T-cell (primary cell): Measurements from ENCODE around the gene TULP4. TPM values are rescaled to one million over a fixed set of nuclear protein-coding genes. Genes with fewer than 3 reads are reported as not detected.

Experiments
- ATAC-seq, 4 experiments: fragments of 200-7000 bp in 3 of 4; fragments of 150-1000 bp in 1 of 4; cut with Tn5 transposase; replicated peaks in 1 of 4; 1 replicate in 3 of 4; 2 replicates in 1 of 4; pipeline ENCODE4 v1.10.0; 2021; ENCODE audit warnings: moderate library complexity in 3 of 4, mild to moderate bottlenecking in 2 of 4, moderate number of reproducible peaks in 1 of 4
- CTCF ChIA-PET, 2 donors: fragments of 300-600 bp; sonication (Branson Sonifier 250); formaldehyde crosslinking; loops; one replicate each; lab custom pipeline; 2022; ENCODE audit warnings: antibody characterized with exemption in 2 of 2; lab: Charles Lee
- POLR2A ChIA-PET, 2 donors: fragments of 300-600 bp; sonication (Branson Sonifier 250); formaldehyde crosslinking; loops; one replicate each; lab custom pipeline; 2022; ENCODE audit warnings: antibody characterized with exemption in 2 of 2; lab: Charles Lee
- DNase-seq, 35 experiments: peaks; one replicate each; pipeline versions ENCODE4 v3.0.0 to v3.0.0-alpha.2; 2013 to 2023
- H3K27ac ChIP-seq: one replicate; pipeline ENCODE4 v1.5.1; 2013; ENCODE audit warnings: low read length
- H3K27me3 ChIP-seq, 2 experiments: replicated peaks in 1 of 2; 1 replicate in 1 of 2; 2 replicates in 1 of 2; pipeline versions ENCODE4 v1.6.1 to v1.7.0; 2013; ENCODE audit warnings: low read length in 1 of 2, mixed read lengths in 1 of 2; ENCODE audit not compliant: control insufficient read depth in 2 of 2, insufficient read depth in 2 of 2; ENCODE audit errors: extremely low read depth in 1 of 2
- H3K36me3 ChIP-seq, 2 donors: 1 replicate in 1 of 2; 2 replicates in 1 of 2; pipeline versions ENCODE4 v1.6.1 to v1.7.0; 2013; ENCODE audit warnings: low read length in 1 of 2; ENCODE audit not compliant: control insufficient read depth in 2 of 2, insufficient read depth in 1 of 2; ENCODE audit errors: extremely low read depth in 1 of 2
- H3K4me1 ChIP-seq, 2 experiments: 1 replicate in 1 of 2; 2 replicates in 1 of 2; pipeline versions ENCODE4 v1.6.1 to v1.7.0; 2013; ENCODE audit warnings: low read length in 2 of 2, mixed read lengths in 1 of 2; ENCODE audit not compliant: insufficient read depth in 2 of 2, control insufficient read depth in 1 of 2; ENCODE audit errors: extremely low read depth in 1 of 2
- H3K4me3 ChIP-seq, 2 donors: 1 replicate in 1 of 2; 2 replicates in 1 of 2; pipeline versions ENCODE4 v1.5.1 to v1.7.0; 2013; ENCODE audit warnings: mild to moderate bottlenecking in 2 of 2, low read length in 1 of 2, moderate library complexity in 1 of 2; ENCODE audit not compliant: control insufficient read depth in 1 of 2; ENCODE audit errors: extremely low read depth in 1 of 2
- H3K9me3 ChIP-seq: 2 replicates; pipeline ENCODE4 v1.7.0; 2013
- H3K27ac Mint-ChIP-seq, 2 donors: one replicate each; pipeline ENCODE4 v1.8.0; 2020 to 2021; ENCODE audit warnings: mild to moderate bottlenecking in 2 of 2, mixed read lengths in 2 of 2
- H3K27me3 Mint-ChIP-seq, 2 donors: one replicate each; pipeline ENCODE4 v1.8.0; 2021 to 2022; ENCODE audit warnings: mixed read lengths in 2 of 2
- H3K36me3 Mint-ChIP-seq: one replicate; pipeline ENCODE4 v1.8.0; 2021; ENCODE audit warnings: mixed read lengths
- H3K4me1 Mint-ChIP-seq, 3 donors: one replicate each; pipeline ENCODE4 v1.8.0; 2020 to 2022; ENCODE audit warnings: mixed read lengths in 3 of 3, mild to moderate bottlenecking in 1 of 3
- H3K4me3 Mint-ChIP-seq, 3 donors: one replicate each; pipeline ENCODE4 v1.8.0; 2020 to 2022; ENCODE audit warnings: mild to moderate bottlenecking in 3 of 3, mixed read lengths in 3 of 3, moderate library complexity in 3 of 3
- H3K9me3 Mint-ChIP-seq, 3 donors: one replicate each; pipeline ENCODE4 v1.8.0; 2020 to 2022; ENCODE audit warnings: mixed read lengths in 3 of 3
- WGBS: methylation state at CpG from one replicate; pipeline ENCODE4 v1.1.5; 2013; ENCODE audit warnings: missing lambda C conversion rate; ENCODE audit not compliant: insufficient coverage; 5-methylcytosine and 5-hydroxymethylcytosine counted together
- total RNA-seq, 35 experiments: library from RNA in 6 of 35; stranded (reverse) in 6 of 35; fragments of 120-200 nt in 1 of 35; gene quantifications; one replicate each; pipeline versions ENCODE4 v1.2.1 to v1.2.4 and lab custom pipeline; 2013 to 2026

The TULP4 gene
- total RNA-seq, 5 donors from 2014 or later (not counting 1 experiment from before 2014, with no cell fraction given): 62.9 to 85.1 (median 76.1) TPM

DNA sequence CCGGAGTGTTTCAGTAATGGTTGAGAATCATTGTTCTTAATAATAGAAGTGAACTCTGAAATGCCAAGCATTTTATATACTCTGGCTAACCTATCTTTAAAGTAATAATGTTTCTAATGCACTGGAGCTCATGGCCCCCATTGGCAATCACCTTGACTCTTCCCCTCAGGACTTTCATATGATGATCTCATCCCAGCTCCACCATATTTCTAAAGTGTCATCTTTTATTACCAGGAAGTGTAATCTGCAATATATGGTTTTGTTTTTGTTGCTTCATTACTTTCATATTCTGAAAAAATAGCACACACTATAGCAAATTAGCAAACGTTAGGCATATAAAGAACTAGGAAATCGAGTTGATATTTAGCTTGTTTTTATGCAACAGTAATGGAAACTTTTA is 60.3 kb downstream of the TULP4 start:
- ChIA-PET POLR2A (interaction anchor here in 1 of 2 donors (0.6 kb wide), 1 partner anchor 18 kb away, joined by 5 read pairs; no protein-coding TSS in a partner anchor), CTCF (interaction anchor here in 1 of 2 donors (0.6 to 1.0 kb wide), 3 partner anchors 66 to 229 kb away, joined by 3 to 5 read pairs (median 3); no protein-coding TSS in a partner anchor)
- Histone ChIP-seq H3K27ac (no peak overlapping the region), H3K9me3 (no peaks in the 10 kb centered on the region), H3K27me3 (no peaks in the 10 kb centered on the region), H3K4me3 (no peak overlapping the region), H3K4me1 (no peaks in the 10 kb centered on the region), H3K36me3 (no peaks in the 10 kb centered on the region)
- Mint-ChIP-seq H3K27ac (no peak overlapping the region), H3K4me3 (no peak overlapping the region), H3K36me3 (peaks cover 17% of the 10 kb centered on the region), H3K4me1 (peaks cover 3 to 16% (median 8%) of the 10 kb centered on the region in 3 donors), H3K27me3 (no peaks in the 10 kb centered on the region), H3K9me3 (no peaks in the 10 kb centered on the region)
- ATAC-seq: no peak
- no peak for DNase-seq
- whole genome bisulfite sequencing: no CpG with 5 or more reads among the region's 3 CpGs

DNA sequence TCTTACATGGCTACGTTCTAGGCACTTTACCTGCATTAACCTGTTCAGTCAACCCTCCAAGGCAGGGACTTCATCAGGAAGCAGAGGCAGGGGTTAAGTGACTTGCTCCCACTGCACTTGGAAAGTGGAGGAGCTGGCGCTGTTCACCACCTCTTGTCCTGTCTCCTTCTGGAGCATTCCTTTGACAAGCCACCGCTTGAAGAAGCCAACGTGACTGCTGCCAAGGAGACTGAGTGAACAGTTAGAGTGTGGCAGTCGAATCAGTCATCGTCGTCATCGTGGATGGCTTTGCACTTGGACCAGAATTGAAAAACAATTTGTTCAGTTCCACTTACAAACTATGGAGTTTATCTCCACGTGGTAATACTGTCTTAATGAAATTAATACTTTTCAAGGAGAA is 60.9 kb downstream of the TULP4 start:
- whole genome bisulfite sequencing: 100% methylated on average over 2 of the region's 9 CpGs
- Mint-ChIP-seq H3K4me3 (no peak overlapping the region), H3K9me3 (no peaks in the 10 kb centered on the region), H3K27ac (no peak overlapping the region), H3K27me3 (no peaks in the 10 kb centered on the region), H3K4me1 (peaks cover 5 to 20% (median 11%) of the 10 kb centered on the region in 3 donors), H3K36me3 (peaks cover 17% of the 10 kb centered on the region)
- DNase-seq: no peak
- Histone ChIP-seq H3K9me3 (no peaks in the 10 kb centered on the region), H3K27me3 (no peaks in the 10 kb centered on the region), H3K36me3 (no peaks in the 10 kb centered on the region), H3K4me1 (no peaks in the 10 kb centered on the region), H3K4me3 (no peak overlapping the region), H3K27ac (no peak overlapping the region)
- no peak for ATAC-seq
- CTCF ChIA-PET: interaction anchor here in 1 of 2 donors (0.7 kb wide), 1 partner anchor 151 kb away, joined by 3 read pairs; no protein-coding TSS in a partner anchor
- POLR2A ChIA-PET: interaction anchor here in 1 of 2 donors (0.5 kb wide), 1 partner anchor 10 kb away, joined by 9 read pairs; no protein-coding TSS in a partner anchor

DNA sequence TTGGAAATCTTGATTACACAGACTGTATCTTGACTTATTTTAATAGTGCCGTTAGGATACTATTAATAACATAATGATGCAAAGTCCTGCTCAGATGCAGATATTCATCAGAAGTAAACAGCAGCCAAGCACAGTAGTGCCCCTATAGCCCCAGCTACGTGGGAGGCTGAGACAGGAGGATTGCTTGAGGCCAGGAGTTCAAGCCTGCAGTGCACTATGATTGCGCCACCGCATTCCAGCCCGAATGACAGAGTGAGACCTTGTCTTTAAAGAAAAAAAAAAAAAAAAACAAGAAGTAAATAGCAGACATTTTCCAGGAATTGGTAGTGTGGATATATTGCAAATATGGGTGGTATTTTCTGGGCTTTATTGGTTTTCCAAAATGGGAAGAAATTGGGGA is 61.8 kb downstream of the TULP4 start:
- ChIA-PET CTCF (no interaction called here), POLR2A (no interaction called here)
- Histone ChIP-seq H3K27ac (no peak overlapping the region), H3K27me3 (no peaks in the 10 kb centered on the region), H3K36me3 (no peaks in the 10 kb centered on the region), H3K4me1 (no peaks in the 10 kb centered on the region), H3K4me3 (no peak overlapping the region), H3K9me3 (no peaks in the 10 kb centered on the region)
- no CpG with 5 or more reads among the region's 5 CpGs for WGBS
- H3K4me3 Mint-ChIP-seq: no peak overlapping the region
- H3K27ac Mint-ChIP-seq: no peak overlapping the region
- peaks cover 5 to 24% (median 11%) of the 10 kb centered on the region in 3 donors for H3K4me1 Mint-ChIP-seq
- no peaks in the 10 kb centered on the region for H3K27me3 Mint-ChIP-seq
- peaks cover 17% of the 10 kb centered on the region for H3K36me3 Mint-ChIP-seq
- no peaks in the 10 kb centered on the region for H3K9me3 Mint-ChIP-seq
- DNase-seq: no peak
- no peak for ATAC-seq

DNA sequence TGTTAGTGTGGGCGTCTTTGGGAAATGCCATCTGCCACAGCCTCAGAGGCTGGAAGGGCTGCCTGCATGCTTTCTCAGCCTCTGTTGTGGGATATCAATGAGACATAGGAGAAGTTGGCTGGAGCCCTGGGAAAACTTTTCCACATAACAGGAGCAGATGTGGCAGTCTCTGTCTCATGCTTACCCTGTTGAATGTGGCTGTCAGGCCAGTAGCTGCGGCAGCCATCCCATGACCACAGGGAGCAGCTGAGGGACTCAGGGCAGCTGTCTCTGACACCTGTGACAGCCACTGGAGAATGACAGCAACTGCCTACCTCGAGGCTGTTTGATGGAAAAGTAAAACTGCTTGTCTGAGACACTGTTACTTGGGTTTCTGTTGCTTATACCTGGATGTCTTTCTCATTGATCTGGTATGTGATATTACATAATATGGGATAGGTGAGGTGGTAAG is 64.4 kb downstream of the TULP4 start:
- ChIA-PET POLR2A (no interaction called here), CTCF (no interaction called here)
- Histone ChIP-seq H3K36me3 (no peaks in the 10 kb centered on the region), H3K4me3 (no peak overlapping the region), H3K9me3 (no peaks in the 10 kb centered on the region), H3K4me1 (no peaks in the 10 kb centered on the region), H3K27ac (no peak overlapping the region), H3K27me3 (no peaks in the 10 kb centered on the region)
- DNase-seq (no peak), ATAC-seq (no peak)
- WGBS: 53% methylated on average over 2 of the region's 3 CpGs
- H3K27ac Mint-ChIP-seq: no peak overlapping the region
- H3K36me3 Mint-ChIP-seq: peaks cover 17% of the 10 kb centered on the region
- H3K4me3 Mint-ChIP-seq: no peak overlapping the region
- H3K9me3 Mint-ChIP-seq: no peaks in the 10 kb centered on the region
- H3K4me1 Mint-ChIP-seq: peaks cover 15 to 47% (median 20%) of the 10 kb centered on the region in 3 donors
- H3K27me3 Mint-ChIP-seq: no peaks in the 10 kb centered on the region

DNA sequence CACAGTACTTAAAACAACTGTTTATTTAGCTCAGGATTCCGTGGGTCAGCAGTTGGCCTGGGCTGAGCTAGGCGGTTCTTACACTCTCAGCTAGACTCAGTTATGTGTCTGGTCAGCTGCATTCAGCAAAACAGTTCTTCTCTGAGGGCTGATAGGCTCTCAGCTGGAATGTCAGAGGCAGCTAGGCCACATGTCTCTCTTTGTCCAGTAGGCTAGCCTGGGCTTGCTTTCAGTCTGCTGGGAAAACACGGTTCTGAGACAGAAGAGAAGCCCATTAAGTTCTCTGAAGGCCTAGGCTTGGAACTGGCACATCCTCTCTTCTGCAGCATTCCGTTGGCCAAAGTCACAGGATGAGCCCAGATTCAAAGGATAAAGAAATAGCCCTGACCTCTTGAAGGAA is 65.6 kb downstream of the TULP4 start:
- no peaks in the 10 kb centered on the region for H3K4me1 ChIP-seq
- Mint-ChIP-seq H3K27ac (no peak overlapping the region), H3K9me3 (no peaks in the 10 kb centered on the region), H3K36me3 (peaks cover 13% of the 10 kb centered on the region), H3K27me3 (no peaks in the 10 kb centered on the region), H3K4me3 (no peak overlapping the region), H3K4me1 (peaks cover 12 to 58% (median 29%) of the 10 kb centered on the region in 3 donors)
- DNase-seq: no peak
- no peak overlapping the region for H3K27ac ChIP-seq
- 96% methylated on average over 4 of the region's 4 CpGs for WGBS
- ChIA-PET POLR2A (no interaction called here), CTCF (no interaction called here)
- ATAC-seq: no peak
- no peaks in the 10 kb centered on the region for H3K36me3 ChIP-seq
- no peaks in the 10 kb centered on the region for H3K9me3 ChIP-seq
- no peaks in the 10 kb centered on the region for H3K27me3 ChIP-seq
- H3K4me3 ChIP-seq: no peak overlapping the region

DNA sequence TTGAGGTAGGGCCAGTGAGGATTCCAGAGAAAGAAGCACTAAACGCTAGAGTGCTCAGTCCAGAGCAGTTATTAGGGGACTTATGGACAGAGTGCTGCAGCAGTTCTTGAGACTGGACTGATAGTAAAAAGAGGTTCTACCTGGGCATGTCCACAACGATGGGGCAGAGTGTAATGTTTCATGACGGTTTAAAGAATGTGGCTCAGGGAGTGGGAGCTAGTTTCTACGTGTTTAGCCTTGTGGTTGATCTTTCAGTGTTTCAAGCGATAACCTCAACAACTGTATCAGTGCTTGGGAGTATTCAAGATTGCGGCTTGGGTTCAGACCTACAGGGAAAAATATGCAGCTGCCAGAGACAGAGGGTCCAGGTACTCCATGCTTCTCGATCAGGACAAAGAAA is 67.1 kb downstream of the TULP4 start:
- Mint-ChIP-seq H3K9me3 (no peaks in the 10 kb centered on the region), H3K27ac (no peak overlapping the region), H3K27me3 (no peaks in the 10 kb centered on the region), H3K36me3 (peaks cover 9% of the 10 kb centered on the region), H3K4me1 (peaks cover 19 to 58% (median 37%) of the 10 kb centered on the region in 3 donors), H3K4me3 (no peak overlapping the region)
- Histone ChIP-seq H3K4me3 (no peak overlapping the region), H3K9me3 (no peaks in the 10 kb centered on the region), H3K4me1 (no peaks in the 10 kb centered on the region), H3K27ac (no peak overlapping the region), H3K36me3 (no peaks in the 10 kb centered on the region), H3K27me3 (no peaks in the 10 kb centered on the region)
- ChIA-PET POLR2A (no interaction called here), CTCF (no interaction called here)
- DNase-seq: no peak
- WGBS: 97% methylated on average over 3 of the region's 7 CpGs
- ATAC-seq: no peak
